GM21576 (cell line): ENCODE results near the gene ITGB6.

ENCODE experiments used
- ATAC-seq: cut with Tn5 transposase; IDR thresholded peaks from one replicate; pipeline ENCODE4 v1.9.1; 2021; ENCODE audit warnings: mild to moderate bottlenecking, moderate library complexity; ENCODE audit not compliant: unreplicated experiment

The ITGB6 gene

DNA sequence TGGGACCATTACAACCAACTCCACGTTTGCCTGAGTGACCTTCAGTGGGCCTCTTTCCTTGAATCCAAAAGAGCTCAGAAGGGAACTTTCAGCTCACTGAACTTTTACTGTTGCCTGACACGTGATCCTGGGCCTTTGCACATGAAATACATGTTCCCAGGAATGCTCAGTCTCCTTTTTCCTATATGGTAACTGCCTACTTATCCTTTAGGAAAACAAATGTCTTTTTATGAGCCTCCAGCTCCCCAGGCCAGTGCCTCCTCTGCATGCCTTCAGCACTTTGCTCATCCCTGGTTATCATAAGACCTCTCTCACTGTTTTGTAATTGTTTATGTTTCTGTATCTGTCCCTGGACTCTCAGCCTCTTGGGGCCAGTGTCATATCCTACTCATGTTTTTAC lies 142.7 kb downstream of the ITGB6 start:
- no peak for ATAC-seq

DNA sequence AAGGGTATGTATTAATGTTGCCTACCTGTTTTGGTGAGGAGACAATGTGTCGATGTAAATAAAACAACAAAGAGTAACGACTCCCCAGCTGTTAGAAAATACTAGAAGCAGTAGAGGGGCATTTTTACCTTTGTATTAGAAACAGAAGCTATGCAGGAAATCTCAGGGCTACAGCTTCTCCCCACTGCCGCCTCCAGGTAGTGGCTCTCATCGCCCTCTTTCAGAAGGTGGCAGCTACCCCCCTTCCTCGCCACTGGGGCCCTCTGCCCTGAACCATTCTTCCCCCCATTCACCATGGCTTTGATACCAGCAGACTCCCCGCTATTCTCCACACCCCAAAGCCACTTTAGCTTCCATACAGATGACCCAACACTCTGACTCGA lies 144.4 kb downstream of the ITGB6 start:
- ATAC-seq, result no peak

DNA sequence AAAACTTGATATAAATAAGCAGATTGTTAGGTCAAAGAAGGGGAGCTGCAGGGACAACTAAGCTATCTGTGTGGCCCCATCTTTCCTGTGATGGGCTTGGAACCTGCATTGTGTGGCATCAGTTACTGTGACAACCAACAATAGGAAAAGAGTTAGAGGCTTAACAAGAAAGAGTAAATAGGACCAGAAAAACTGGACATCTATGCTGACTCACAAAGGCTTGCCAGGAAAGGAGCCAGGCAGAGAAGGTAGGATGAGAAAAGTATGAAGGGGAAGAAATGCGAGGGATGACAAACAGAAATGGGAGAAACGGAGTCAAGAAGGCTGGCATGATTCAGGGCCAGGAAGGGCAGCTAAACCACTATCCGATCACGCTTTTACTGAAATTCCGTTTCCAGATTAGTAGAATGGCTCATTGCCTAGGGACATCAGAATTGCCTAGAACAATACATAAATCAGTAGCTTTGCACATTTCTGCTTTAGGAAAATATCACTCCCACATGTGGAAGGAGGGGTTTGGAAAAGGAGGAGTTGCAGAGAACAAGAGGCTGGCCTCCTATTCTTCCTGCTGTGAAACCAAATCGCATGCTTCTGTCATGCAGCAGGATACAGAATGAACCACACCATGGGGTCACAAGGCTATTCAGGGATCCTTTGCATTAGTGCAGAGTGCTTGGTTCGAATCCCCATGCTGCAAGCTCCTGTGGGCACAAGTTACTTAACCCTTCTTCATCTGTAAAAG lies 144.9 kb downstream of the ITGB6 start:
- ATAC-seq, result no peak

DNA sequence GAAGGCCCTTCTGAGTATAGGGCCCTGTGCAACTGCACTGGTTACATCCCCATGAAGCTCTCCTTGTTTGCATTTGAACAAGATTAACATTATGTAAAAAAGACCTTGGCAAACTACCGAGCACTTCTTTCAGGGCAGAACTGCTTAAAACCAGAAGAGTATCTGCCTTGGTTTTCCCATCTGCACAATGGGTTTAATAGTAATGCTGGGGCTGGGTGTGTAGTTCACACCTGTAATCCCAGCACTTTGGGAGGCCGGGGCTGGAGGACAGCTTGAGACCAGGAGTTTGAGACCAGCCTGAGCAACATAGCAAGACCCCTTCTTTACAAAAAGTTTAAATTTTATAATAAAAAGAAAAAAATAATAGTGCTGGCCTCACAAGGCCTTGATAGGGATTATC lies 146.1 kb downstream of the ITGB6 start:
- ATAC-seq, result no peak

DNA sequence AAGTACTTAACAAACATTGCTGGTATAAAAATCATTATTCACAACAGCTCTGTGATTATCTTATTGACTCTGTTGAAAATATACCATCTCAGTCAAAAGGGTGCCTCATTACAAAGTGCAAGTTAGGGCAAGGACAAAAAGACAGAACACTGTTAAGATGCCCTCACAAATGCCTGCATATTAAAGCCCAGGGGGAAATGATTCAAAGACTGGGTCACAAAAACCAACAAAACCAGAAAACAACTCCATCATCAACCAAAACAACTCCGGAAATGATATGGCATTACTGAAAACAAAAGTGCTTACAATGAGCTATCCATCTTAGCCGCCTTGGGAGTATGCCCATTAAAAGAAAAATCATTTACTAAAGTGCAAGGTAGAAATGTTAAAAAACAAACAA lies 147.5 kb downstream of the ITGB6 start:
- ATAC-seq, result no peak

DNA sequence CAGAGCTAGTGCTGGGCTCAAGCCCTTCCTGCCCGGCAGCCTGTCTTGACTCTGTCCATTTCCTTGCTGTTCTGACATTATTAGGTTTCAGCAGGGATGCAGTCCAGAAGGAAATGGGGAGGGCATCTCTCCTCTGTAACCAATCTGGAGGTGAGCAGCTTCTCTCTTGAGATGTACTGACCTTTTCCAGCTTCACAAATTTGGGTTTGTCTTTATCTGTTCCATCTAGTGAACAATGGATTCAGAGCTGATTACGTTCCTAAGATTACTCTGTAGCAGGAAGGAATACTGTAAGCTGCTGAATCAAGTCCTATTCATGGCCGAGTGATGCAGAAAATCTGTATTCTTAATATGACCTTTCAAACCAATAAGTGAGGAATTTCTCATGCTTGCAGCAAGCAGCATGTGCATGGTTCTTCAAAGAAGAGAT lies 148.7 kb downstream of the ITGB6 start:
- ATAC-seq, result no peak

DNA sequence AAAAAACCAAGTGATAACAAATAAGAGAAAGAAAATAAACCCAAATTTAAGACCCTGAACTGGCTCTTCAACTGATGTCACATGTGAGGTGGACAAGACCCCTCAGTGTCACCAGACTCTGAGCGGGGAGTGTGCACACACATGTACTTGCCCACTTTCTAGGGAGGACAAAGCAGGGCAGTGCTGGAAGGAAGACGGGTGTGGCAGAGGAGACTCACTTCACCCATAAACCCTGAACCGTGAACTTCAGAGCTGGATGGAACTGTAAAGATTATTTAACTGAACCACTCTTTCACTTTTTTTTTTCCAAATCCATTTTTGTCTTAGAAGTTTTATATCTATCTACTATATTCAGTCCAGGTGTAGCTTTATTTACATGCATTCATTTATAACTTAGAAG lies 149.9 kb downstream of the ITGB6 start:
- ATAC-seq, result no peak
